Fibroblast of mammary gland (primary cell): ENCODE results near the gene DSCAML1.

ENCODE experiments used
- DNase-seq: peaks from one replicate; pipeline ENCODE4 v3.0.0-alpha.2; 2010; ENCODE audit warnings: low read depth
- H3K4me3 ChIP-seq: 2 replicates; pipeline ENCODE4 v1.5.1; 2011; ENCODE audit warnings: low read depth, mild to moderate bottlenecking, low read length, moderate library complexity; ENCODE audit not compliant: control insufficient read depth
- CTCF ChIP-seq: conservative IDR thresholded peaks from 2 replicates; pipeline ENCODE4 v1.5.1; 2011; ENCODE audit warnings: low read depth, low read length, inconsistent platforms; ENCODE audit not compliant: control insufficient read depth, insufficient read depth

Gene DSCAML1

GRCh38 chr11:117421041-117421440 lies 376.0 kb downstream of the DSCAML1 start:
- H3K4me3 ChIP-seq, result no peak overlapping the region
- DNase-seq, result no peak
- no peak for TF ChIP-seq CTCF

DNA sequence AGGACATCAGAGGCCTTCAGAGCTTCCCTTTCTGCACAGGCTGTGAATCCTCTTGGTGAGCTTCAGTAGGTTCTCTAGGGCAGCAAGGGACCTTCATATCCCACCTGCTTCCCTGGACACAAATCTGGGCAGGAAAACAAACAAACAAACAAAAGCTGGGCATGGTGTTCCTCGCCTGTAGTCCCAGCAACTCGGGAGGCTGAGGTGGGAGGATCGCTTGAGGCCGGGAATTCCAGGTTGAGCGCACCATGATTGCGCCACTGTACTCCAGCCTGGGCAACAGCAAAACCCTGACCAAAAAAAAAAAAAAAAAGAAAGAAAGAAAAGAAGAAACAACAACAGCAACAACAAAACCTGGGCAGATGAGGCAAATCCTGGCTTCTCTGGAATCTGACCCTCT lies 376.4 kb downstream of the DSCAML1 start:
- no peak overlapping the region for H3K4me3 ChIP-seq
- DNase-seq, result no peak
- TF ChIP-seq CTCF, result no peak

GRCh38 chr11:117420143-117420485 lies 376.9 kb downstream of the DSCAML1 start:
- no peak for DNase-seq
- H3K4me3 ChIP-seq, result no peak overlapping the region
- no peak for TF ChIP-seq CTCF

DNA sequence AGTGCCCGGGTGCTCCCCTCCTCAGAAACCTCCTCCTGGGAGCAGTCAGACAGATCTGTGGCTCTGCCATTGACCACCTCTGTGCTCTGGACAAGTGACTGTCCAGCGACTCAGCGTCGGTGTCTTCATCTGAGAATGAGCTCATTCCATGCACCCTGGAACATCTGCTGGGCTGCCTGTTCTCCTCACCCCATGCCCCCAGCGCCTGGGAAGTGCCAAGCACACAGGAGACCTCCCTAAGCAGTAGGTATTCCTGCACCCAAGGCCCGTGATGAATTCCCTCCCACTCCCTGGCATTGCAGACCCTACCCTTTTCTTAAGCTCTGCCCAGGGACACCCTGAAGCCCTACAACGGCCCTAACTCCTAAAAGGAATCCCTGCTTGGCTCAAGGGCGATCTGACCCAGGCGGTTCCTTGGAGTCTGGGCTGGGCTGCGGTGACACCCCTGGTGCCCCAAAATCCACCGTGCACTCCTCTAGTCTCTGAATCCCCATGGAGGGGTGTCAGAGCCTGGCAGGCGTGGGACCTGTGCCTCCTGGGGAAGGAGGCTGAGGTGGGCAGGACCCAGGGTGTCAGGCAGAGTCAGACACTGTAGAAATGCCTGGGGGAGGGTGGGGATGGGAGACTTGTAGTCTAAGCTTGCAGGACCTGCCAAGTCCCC lies 377.4 kb downstream of the DSCAML1 start:
- peak; percentile 48 for DNase-seq
- no peak for TF ChIP-seq CTCF
- H3K4me3 ChIP-seq, result no peak overlapping the region

DNA sequence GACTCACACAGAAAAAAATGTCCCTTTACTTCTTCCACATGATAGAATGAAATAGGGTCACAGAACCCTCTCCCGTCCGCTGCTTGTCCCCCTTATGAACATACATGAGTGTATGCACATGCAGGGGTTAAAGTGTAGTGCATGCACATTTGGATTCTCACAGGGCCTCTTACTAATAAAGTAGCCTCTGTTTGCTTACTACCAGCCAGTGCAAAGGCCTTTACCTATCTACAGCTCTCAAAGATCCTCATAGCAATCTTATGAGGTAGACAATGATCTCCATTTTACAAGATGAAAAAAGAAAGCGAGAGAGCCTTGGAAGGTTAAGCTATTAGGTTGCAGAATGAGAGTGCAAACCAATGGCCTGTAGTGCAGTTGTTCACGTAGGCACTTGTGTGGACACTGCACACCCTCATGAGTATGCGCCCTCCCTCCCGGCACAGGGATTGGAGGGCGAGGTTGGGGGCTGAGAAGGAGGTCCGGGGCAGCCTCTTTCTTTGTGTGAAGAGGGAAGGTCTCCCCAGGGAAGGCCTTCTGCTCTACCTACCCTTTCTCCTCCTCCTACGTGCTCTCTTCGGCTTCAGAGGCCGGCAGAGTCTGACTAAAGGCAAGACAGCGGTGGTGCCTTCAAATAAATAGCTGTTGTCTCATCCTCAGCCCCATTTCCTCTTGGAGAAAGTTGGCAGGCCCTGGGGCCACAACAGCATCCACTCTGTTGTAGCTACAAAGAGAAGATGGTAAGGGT lies 378.1 kb downstream of the DSCAML1 start:
- no peak overlapping the region for H3K4me3 ChIP-seq
- no peak for DNase-seq
- TF ChIP-seq CTCF, result no peak

DNA sequence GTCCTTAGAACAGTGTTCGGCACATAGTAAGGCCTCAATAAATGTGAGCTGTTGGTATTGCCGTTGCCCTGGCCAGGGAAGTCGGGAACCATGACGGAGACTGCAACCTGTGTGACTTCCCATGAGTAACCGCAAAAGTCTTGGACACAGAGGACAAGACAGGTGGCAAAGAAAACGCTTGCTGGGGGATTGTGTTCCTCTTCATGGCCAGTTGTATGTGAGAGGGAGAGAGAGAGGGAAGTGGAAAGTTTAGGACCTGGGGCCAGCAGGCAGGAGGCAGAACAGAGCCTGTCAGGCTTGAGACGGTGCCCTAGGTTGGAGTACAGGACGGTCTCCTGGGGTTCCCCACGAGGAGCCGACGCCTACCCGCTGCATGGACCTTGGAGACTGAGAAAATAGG lies 379.2 kb downstream of the DSCAML1 start:
- no peak for TF ChIP-seq CTCF
- no peak for DNase-seq
- H3K4me3 ChIP-seq, result no peak overlapping the region
